Activated T-cell treated with anti-CD3 and anti-CD28 coated beads for 24 hours (primary cell): ENCODE measurements around the gene SPANXN2.
"Not testable (repeated sequence)": the region's sequence is repeated elsewhere in the genome, so short reads cannot be mapped to it uniquely, and the experiment has no call there.

Experiments
- DNase-seq: peaks from one replicate; pipeline ENCODE4 v3.0.0-alpha.2; 2020; ENCODE audit warnings: low read depth

The SPANXN2 gene

GRCh38 chrX:143720652-143721051, at the start of gene SPANXN2:
Gene SPANXN2, minus strand, starts transcription at chrX:143720752. Its CDS starts 84 bp downstream, at chrX:143720668.
- DNase-seq, result not testable (repeated sequence)

- DNase-seq, result no peak
These were observed 48.4 kb upstream of the SPANXN2 start for GRCh38 chrX:143768976-143769375.

- DNase-seq, result not testable (repeated sequence)
These were observed 47.2 kb upstream of the SPANXN2 start for GRCh38 chrX:143767789-143768188.

GRCh38 chrX:143757887-143758286, 37.3 kb upstream of the SPANXN2 start:
- no peak for DNase-seq

- DNase-seq, result no peak
These were observed 36.8 kb upstream of the SPANXN2 start for GRCh38 chrX:143757375-143757774.

- no peak for DNase-seq
These were observed 33.6 kb upstream of the SPANXN2 start for GRCh38 chrX:143754183-143754582.

GRCh38 chrX:143733866-143734265, 13.3 kb upstream of the SPANXN2 start:
- DNase-seq, result no peak

GRCh38 chrX:143726296-143726695, 5.7 kb upstream of the SPANXN2 start:
- DNase-seq, result no peak

GRCh38 chrX:143701460-143701859, 19.1 kb downstream of the SPANXN2 start:
- no peak for DNase-seq

GRCh38 chrX:143694885-143695284, 25.7 kb downstream of the SPANXN2 start:
- DNase-seq, result no peak

GRCh38 chrX:143683486-143683885, 37.1 kb downstream of the SPANXN2 start:
- no peak for DNase-seq

- no peak for DNase-seq
These were observed 45.6 kb downstream of the SPANXN2 start for GRCh38 chrX:143674926-143675325.

- no peak for DNase-seq
These were observed 51.2 kb downstream of the SPANXN2 start for GRCh38 chrX:143669395-143669794.

- DNase-seq, result no peak
These were observed 56.2 kb downstream of the SPANXN2 start for GRCh38 chrX:143664302-143664701.

- DNase-seq, result no peak
These were observed 56.8 kb downstream of the SPANXN2 start for GRCh38 chrX:143663755-143664154.
